NCI-H187 (cell line): Measurements from ENCODE around the gene LRP1.

Source experiments
- DNase-seq, 2 experiments: peaks; one replicate each; lab custom pipeline; 2025; lab: John Stamatoyannopoulos, UW

Gene LRP1

GRCh38 chr12:57154804-57155434 lies 26.6 kb downstream of the LRP1 start:
- DNase-seq: no peak

- no peak for DNase-seq
Observed at GRCh38 chr12:57156701-57157403, 28.6 kb downstream of the LRP1 start.

- no peak for DNase-seq
Observed at GRCh38 chr12:57157588-57158173, 29.4 kb downstream of the LRP1 start.

- no peak for DNase-seq
Observed at GRCh38 chr12:57158186-57158585, 29.9 kb downstream of the LRP1 start.

- DNase-seq: no peak
Observed at GRCh38 chr12:57158665-57159064, 30.4 kb downstream of the LRP1 start.

- no peak for DNase-seq
Observed at GRCh38 chr12:57159311-57159710, 31.0 kb downstream of the LRP1 start.

- no peak for DNase-seq
Observed at GRCh38 chr12:57160040-57160439, 31.8 kb downstream of the LRP1 start.

GRCh38 chr12:57160741-57161140 lies 32.5 kb downstream of the LRP1 start:
- no peak for DNase-seq

GRCh38 chr12:57161491-57161890 lies 33.2 kb downstream of the LRP1 start:
- no peak for DNase-seq

GRCh38 chr12:57162553-57163125 lies 34.4 kb downstream of the LRP1 start:
- DNase-seq: no peak

GRCh38 chr12:57164454-57164853 lies 36.2 kb downstream of the LRP1 start:
- DNase-seq: no peak

GRCh38 chr12:57164966-57165625 lies 36.8 kb downstream of the LRP1 start:
- no peak for DNase-seq

GRCh38 chr12:57165741-57166140 lies 37.5 kb downstream of the LRP1 start:
- no peak for DNase-seq

- DNase-seq: no peak
Observed at GRCh38 chr12:57166971-57167371, 38.7 kb downstream of the LRP1 start.

GRCh38 chr12:57168058-57168457 lies 39.8 kb downstream of the LRP1 start:
- no peak for DNase-seq

- DNase-seq: no peak
Observed at GRCh38 chr12:57169046-57169795, 40.9 kb downstream of the LRP1 start.

- no peak for DNase-seq
Observed at GRCh38 chr12:57169969-57170368, 41.7 kb downstream of the LRP1 start.

GRCh38 chr12:57170408-57170807 lies 42.1 kb downstream of the LRP1 start:
- no peak for DNase-seq

GRCh38 chr12:57170927-57171326 lies 42.6 kb downstream of the LRP1 start:
- DNase-seq: no peak

GRCh38 chr12:57171668-57172067 lies 43.4 kb downstream of the LRP1 start:
- DNase-seq: no peak

- no peak for DNase-seq
Observed at GRCh38 chr12:57173089-57173488, 44.8 kb downstream of the LRP1 start.

GRCh38 chr12:57173683-57174082 lies 45.4 kb downstream of the LRP1 start:
- no peak for DNase-seq
